HG03520 (cell line): ENCODE measurements around the gene DDX43.
"Not testable (repeated sequence)": the region's sequence is repeated elsewhere in the genome, so short reads cannot be mapped to it uniquely, and the experiment has no call there.

ENCODE experiments used
- ATAC-seq: cut with Tn5 transposase; IDR thresholded peaks from one replicate; pipeline ENCODE4 v1.9.1; 2021; ENCODE audit warnings: mild to moderate bottlenecking, moderate library complexity; ENCODE audit not compliant: unreplicated experiment

DDX43 gene

GRCh38 chr6:73388800-73389512 lies 5.7 kb upstream of the DDX43 start:
- peak; percentile 57 for ATAC-seq

GRCh38 chr6:73389854-73390253 lies 4.8 kb upstream of the DDX43 start:
- no peak for ATAC-seq

- ATAC-seq = no peak
These were observed 3.0 kb upstream of the DDX43 start for GRCh38 chr6:73391675-73392074.

DNA sequence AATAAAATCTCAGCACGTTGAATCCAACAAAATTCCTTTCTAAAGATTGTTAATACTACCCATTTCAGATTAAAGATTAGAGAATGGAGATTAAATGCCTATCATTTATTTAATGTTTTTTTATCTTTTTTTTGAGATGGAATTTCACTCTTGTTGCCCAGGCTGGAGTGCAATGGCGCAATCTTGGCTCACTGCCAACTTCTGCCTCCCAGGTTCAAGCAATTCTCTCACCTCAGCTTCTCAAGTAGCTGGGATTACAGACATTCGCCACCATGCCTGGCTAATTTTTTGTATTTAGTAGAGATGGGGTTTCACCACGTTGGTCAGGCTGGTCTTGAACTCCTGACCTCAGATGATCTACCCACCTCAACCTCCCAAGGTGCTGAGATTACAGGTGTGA lies 2.4 kb upstream of the DDX43 start:
- not testable (repeated sequence) for ATAC-seq

GRCh38 chr6:73393278-73393677 lies 1.4 kb upstream of the DDX43 start:
- no peak for ATAC-seq

- ATAC-seq = no peak
These were observed 1.2 kb downstream of the DDX43 start for GRCh38 chr6:73395875-73396274.

GRCh38 chr6:73400656-73401055 lies 6.0 kb downstream of the DDX43 start:
- ATAC-seq = no peak

GRCh38 chr6:73409395-73409794 lies 14.8 kb downstream of the DDX43 start:
- ATAC-seq = no peak

DNA sequence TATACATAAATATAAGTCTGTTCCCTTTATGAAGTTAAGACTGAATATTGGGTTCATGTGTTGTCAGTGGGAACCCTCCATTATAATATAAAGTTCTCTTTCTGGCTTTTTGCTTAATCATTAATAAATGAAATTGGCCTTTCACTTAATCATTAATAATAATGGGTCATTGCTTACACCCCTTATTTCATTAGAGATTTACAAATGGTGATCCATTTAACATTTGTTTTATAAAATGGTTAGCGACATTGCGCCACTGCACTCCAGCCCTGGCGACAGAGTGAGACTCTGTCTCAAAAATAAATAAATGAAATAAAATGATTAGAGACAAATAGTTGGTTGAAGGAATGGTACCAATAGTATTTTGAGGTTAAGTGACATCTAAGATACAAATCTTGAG lies 18.5 kb downstream of the DDX43 start:
- no peak for ATAC-seq

- ATAC-seq = no peak
These were observed 23.6 kb downstream of the DDX43 start for GRCh38 chr6:73418081-73418741.

GRCh38 chr6:73421534-73421933 lies 26.9 kb downstream of the DDX43 start:
- ATAC-seq = no peak

DNA sequence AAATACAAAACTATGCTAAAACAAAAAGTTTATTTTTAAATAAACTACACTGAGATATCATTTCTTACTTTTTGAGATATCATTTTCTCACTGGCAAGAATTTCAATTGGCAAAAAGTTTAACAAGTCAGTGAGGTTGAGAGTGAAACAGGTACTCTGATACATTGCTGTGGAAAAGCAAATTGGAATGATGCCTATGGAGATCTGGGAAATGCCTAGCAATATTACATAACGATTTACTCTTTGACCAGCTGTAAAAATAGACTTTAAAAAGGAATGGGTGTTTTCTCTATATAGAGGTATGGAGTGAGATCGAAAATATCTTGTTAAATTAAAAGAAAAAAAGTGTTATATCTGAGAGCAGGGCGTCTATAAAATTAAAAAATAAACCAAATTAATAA lies 40.6 kb downstream of the DDX43 start:
- ATAC-seq = no peak

- ATAC-seq = no peak
These were observed 48.9 kb downstream of the DDX43 start for GRCh38 chr6:73443555-73443954.

- ATAC-seq = peak; percentile 41
These were observed 56.8 kb downstream of the DDX43 start for GRCh38 chr6:73451223-73452106.

DNA sequence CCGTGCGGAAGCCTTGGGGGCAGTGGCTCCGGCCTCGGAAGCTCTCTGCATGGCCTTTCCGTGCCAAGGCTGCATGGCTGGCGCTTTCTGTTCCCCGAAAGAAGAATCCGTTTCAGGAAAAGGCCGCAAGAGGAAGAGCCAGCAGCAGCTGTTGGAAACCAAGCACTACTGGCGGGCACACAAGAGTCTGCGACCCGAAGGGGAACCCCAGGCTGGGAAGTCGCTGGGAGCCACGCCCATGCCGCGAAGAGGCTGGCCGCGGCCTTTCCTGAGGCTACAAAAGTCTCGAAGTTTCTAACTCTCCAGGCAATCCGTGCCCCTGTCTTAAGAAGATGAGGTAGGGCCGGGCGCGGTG lies 57.5 kb downstream of the DDX43 start, which contains the start of gene CGAS:
Gene CGAS, minus strand, starts transcription at position 191 of the 355 bp plus-strand sequence. Its CDS starts 116 bp downstream, at position 75.
- ATAC-seq = peak; percentile 68

DNA sequence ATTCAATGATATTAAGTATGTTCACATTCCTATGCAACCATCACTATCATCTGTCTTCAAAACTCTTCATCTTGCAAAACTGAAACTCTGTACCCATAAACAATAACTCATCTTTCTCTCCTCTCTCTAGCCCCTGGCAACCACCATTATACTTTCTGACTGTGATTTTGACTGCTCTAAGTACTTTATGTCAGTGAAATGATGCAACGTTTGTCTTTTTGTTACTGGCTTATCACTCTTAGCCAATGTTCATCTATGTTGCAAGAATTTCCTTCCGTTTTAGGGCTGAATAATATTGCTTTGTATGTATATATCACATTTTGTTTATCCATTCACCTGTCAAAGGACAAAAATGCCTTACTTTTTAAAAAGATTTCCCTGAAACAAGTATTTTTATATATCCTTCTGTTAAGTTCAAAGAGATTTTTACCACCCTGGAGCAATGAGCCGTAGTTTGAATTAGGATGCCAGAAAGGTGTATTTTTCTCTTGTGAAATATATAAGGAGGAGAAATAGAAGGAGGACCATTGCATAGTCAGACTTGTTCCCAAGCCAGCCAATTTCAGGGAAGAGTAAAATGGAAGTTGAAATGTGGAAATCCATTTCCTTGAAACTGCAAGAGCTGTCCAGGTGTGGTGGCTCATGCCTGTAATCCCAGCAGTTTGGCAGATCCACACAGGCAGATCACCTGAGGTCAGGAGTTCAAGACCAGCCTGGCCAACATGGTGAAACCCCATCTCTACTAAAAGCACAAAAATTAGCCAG lies 61.4 kb downstream of the DDX43 start:
- no peak for ATAC-seq

GRCh38 chr6:73459474-73459873 lies 64.8 kb downstream of the DDX43 start:
- ATAC-seq = not testable (repeated sequence)

- ATAC-seq = no peak
These were observed 65.4 kb downstream of the DDX43 start for GRCh38 chr6:73460056-73460455.

DNA sequence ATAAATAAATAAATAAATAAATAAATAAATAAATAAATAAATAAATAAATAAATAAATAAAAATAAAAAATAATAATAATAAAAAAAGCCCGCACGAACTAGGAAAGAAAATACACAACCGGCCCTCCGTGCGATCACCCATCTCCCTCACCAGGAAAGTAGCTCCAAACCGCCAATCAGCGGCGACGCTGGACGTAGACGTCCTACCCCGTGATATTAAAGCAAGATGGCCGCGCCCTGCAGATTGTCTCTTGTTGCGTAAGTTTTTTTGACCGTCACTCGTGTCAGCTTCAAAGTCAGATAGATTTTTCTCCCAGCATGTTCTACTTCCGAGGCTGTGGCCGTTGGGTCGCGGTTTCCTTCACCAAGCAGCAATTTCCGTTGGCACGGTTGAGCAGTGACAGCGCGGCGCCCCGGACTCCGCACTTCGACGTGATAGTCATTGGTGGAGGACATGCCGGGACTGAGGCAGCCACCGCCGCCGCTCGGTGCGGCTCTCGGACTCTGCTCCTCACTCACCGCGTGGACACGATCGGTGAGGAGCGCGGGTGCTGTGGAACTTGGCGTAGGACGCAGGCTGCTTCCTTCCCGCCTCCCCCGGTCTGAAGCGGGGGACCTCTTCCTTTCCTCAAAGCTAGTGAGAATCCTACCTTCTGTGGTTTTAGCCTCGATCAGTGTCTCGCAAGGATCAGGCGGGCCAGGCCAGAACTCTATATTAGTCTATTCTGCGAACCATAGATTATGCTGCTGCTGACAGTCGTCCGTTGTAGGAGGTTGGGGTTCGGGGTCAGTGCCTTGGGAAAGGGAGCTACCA lies 67.1 kb downstream of the DDX43 start, which contains the start of gene MTO1:
Gene MTO1, plus strand, starts transcription at position 201 of the 814 bp plus-strand sequence. Its CDS starts 118 bp downstream, at position 319.
- ATAC-seq = peak; percentile 95
